ENCODE results near the gene PCDHB12. TPM values are rescaled to one million over a fixed set of nuclear protein-coding genes. Genes with fewer than 3 reads are reported as not detected.
"Not testable (repeated sequence)": the region's sequence is repeated elsewhere in the genome, so short reads cannot be mapped to it uniquely, and the experiment has no call there.

Gene PCDHB12
- total and polyA plus RNA-seq, 7 donors: 0.34 to 10.2 (median 4.3) TPM; not detected in 1

GRCh38 chr5:141234109-141234667, 25.7 kb downstream of the PCDHB12 start:
- intact Hi-C loops (cut with DNase I): no loop called here
- Histone ChIP-seq H3K9me3 (peaks cover 22 to 75% (median 50%) of the 10 kb centered on the region in 4 donors), H3K4me3 (peak overlapping the region in 3 of 4 donors; percentile 6 to 28 (median 22))

GRCh38 chr5:141235922-141236321, 27.4 kb downstream of the PCDHB12 start:
- H3K27me3 ChIP-seq; H3K36me3 ChIP-seq; H3K4me1 ChIP-seq; DNase-seq; H3K4me3 ChIP-seq; intact Hi-C loops (cut with DNase I); H3K27ac ChIP-seq: not testable (repeated sequence)
- 39 to 63% methylated on average over 40 of the region's 40 CpGs for WGBS, 2 donors
- H3K9me3 ChIP-seq: peaks cover 31 to 86% (median 60%) of the 10 kb centered on the region in 4 donors

More at GRCh38 chr5:141234109-141234667, 25.7 kb downstream of the PCDHB12 start:
- no peak for TF ChIP-seq POLR2A (IDR thresholded peaks at IDR 0.05)
- no peak for TF ChIP-seq CTCF (IDR thresholded peaks at IDR 0.05)
- Histone ChIP-seq H3K27ac (no peak overlapping the region), H3K4me1 (no peaks in the 10 kb centered on the region), H3K27me3 (peaks cover 0 to 4% (median 0%) of the 10 kb centered on the region in 3 donors), H3K36me3 (no peaks in the 10 kb centered on the region)
- DNase-seq: no peak
- WGBS, 2 donors: 9 to 30% methylated on average over 15 of the region's 15 CpGs

GRCh38 chr5:141236516-141237313, 28.2 kb downstream of the PCDHB12 start:
- Histone ChIP-seq H3K9me3 (peaks cover 35 to 92% (median 60%) of the 10 kb centered on the region in 4 donors), H3K27ac (no peak overlapping the region), H3K4me1 (no peaks in the 10 kb centered on the region), H3K36me3 (no peaks in the 10 kb centered on the region), H3K27me3 (peaks cover 0 to 12% (median 0%) of the 10 kb centered on the region in 3 donors), H3K4me3 (no peak overlapping the region)
- DNase-seq: no peak
- intact Hi-C loops (cut with DNase I): no loop called here
- no peak for TF ChIP-seq CTCF (IDR thresholded peaks at IDR 0.05)
- TF ChIP-seq POLR2AphosphoS5 (IDR thresholded peaks at IDR 0.05): no peak
- no peak for TF ChIP-seq POLR2A (IDR thresholded peaks at IDR 0.05)
- no peak for TF ChIP-seq EP300 (IDR thresholded peaks at IDR 0.05)
- 27 to 50% methylated on average over 32 of the region's 32 CpGs for WGBS, 2 donors

- WGBS, 2 donors: 34 to 66% methylated on average over 43 of the region's 43 CpGs
- peaks cover 32 to 92% (median 65%) of the 10 kb centered on the region in 4 donors for H3K9me3 ChIP-seq
- peaks cover 0 to 15% (median 0%) of the 10 kb centered on the region in 3 donors for H3K27me3 ChIP-seq
- intact Hi-C loops (cut with DNase I): no loop called here
- H3K27ac ChIP-seq: no peak overlapping the region
- TF ChIP-seq CTCF (IDR thresholded peaks at IDR 0.05) (no peak), POLR2AphosphoS5 (IDR thresholded peaks at IDR 0.05) (no peak), POLR2A (IDR thresholded peaks at IDR 0.05) (no peak), EP300 (IDR thresholded peaks at IDR 0.05) (no peak)
- no peak overlapping the region for H3K4me3 ChIP-seq
- H3K4me1 ChIP-seq: no peaks in the 10 kb centered on the region
- no peak for DNase-seq
- no peaks in the 10 kb centered on the region for H3K36me3 ChIP-seq
Observed at GRCh38 chr5:141241496-141241895, 33.0 kb downstream of the PCDHB12 start.

- intact Hi-C loops (cut with DNase I): no loop called here
- 14 to 33% methylated on average over 16 of the region's 16 CpGs for WGBS, 2 donors
- no peak within 1 kb of the TSS for H3K27ac ChIP-seq
- TF ChIP-seq CTCF (IDR thresholded peaks at IDR 0.05) (no peak), EP300 (IDR thresholded peaks at IDR 0.05) (no peak), POLR2A (IDR thresholded peaks at IDR 0.05) (no peak), POLR2AphosphoS5 (IDR thresholded peaks at IDR 0.05) (no peak)
- H3K9me3 ChIP-seq: peaks cover 34 to 92% (median 66%) of the 10 kb centered on the region in 4 donors
- H3K4me3 ChIP-seq: peak within 1 kb of the TSS; percentile 18 to 31 (median 25)
- DNase-seq: no peak
- peaks cover 0 to 9% (median 0%) of the 10 kb centered on the region in 3 donors for H3K27me3 ChIP-seq
- no peaks in the 10 kb centered on the region for H3K4me1 ChIP-seq
- peaks cover 0 to 10% (median 0%) of the 10 kb centered on the region in 4 donors for H3K36me3 ChIP-seq
Observed at GRCh38 chr5:141245250-141245717, 36.8 kb downstream of the PCDHB12 start, which contains the start of gene PCDHB15. Gene PCDHB15, plus strand, starts transcription at chr5:141245395. Its CDS starts 184 bp downstream, at chr5:141245579.

GRCh38 chr5:141246971-141247370, 38.5 kb downstream of the PCDHB12 start:
- H3K4me3 ChIP-seq; H3K27ac ChIP-seq; DNase-seq; H3K4me1 ChIP-seq; H3K27me3 ChIP-seq; H3K36me3 ChIP-seq; intact Hi-C loops (cut with DNase I): not testable (repeated sequence)
- 50 to 77% methylated on average over 33 to 35 of the region's 42 CpGs for WGBS, 2 donors
- H3K9me3 ChIP-seq: peaks cover 43 to 92% (median 66%) of the 10 kb centered on the region in 4 donors

- H3K27ac ChIP-seq; DNase-seq; H3K27me3 ChIP-seq; intact Hi-C loops (cut with DNase I); H3K4me1 ChIP-seq; H3K4me3 ChIP-seq; H3K36me3 ChIP-seq: not testable (repeated sequence)
- H3K9me3 ChIP-seq: peaks cover 41 to 92% (median 65%) of the 10 kb centered on the region in 4 donors
- WGBS, 2 donors: 58 to 80% methylated on average over 34 of the region's 34 CpGs
Observed at GRCh38 chr5:141247434-141247833, 38.9 kb downstream of the PCDHB12 start.
